Measurements from ENCODE around the gene GEMIN5. TPM values are rescaled to one million over a fixed set of nuclear protein-coding genes. Genes with fewer than 3 reads are reported as not detected.
"Not testable (repeated sequence)": the region's sequence is repeated elsewhere in the genome, so short reads cannot be mapped to it uniquely, and the experiment has no call there.

GEMIN5 gene
- total RNA-seq, 1 donor from 2014 or later = 11.0 TPM

DNA sequence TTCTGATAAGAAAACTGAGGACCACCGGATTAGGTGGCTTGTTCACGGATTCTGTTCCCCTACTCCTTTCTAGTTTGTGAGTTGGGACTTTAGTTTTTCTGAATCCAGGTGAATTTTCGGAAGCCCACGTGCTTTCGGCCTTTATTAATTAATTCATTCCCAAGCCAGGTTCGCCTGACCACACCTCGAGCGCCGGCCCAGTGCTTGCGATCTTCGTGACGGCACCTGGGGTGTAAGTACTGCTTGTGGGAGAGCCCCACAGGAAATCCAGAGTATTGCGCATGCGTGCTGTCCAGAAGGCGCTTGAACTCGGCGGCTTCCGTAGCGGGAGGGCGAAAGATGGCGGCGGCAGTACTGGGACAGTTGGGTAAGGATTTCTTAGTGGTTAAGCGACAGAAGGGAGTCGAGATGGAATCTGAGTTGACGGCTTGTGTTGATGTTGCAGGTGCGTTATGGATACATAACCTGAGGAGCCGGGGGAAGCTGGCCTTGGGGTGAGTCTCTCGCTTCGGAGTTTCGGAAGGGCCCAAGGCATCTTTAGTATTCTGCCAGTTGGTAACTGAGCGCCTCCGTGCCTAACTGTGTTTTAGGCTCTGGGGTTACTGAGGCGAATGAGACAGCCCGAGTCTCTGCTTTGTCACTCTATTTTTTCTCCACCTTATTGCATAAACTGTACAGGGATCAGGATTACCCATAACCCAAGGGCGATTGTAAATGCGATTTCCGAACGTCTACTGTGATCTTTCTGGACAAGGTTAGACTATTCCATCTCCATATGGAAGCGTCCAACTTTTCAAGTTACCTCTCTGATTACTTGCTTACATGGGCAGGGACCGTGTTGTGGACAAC, 3.0 kb upstream of the GEMIN5 start, which contains the start of gene MRPL22:
Gene MRPL22 (plus strand): TSS at position 302 of the 849 bp plus-strand sequence. CDS start 38 bp downstream, at position 340.
- TF ChIP-seq, protein P1, sequence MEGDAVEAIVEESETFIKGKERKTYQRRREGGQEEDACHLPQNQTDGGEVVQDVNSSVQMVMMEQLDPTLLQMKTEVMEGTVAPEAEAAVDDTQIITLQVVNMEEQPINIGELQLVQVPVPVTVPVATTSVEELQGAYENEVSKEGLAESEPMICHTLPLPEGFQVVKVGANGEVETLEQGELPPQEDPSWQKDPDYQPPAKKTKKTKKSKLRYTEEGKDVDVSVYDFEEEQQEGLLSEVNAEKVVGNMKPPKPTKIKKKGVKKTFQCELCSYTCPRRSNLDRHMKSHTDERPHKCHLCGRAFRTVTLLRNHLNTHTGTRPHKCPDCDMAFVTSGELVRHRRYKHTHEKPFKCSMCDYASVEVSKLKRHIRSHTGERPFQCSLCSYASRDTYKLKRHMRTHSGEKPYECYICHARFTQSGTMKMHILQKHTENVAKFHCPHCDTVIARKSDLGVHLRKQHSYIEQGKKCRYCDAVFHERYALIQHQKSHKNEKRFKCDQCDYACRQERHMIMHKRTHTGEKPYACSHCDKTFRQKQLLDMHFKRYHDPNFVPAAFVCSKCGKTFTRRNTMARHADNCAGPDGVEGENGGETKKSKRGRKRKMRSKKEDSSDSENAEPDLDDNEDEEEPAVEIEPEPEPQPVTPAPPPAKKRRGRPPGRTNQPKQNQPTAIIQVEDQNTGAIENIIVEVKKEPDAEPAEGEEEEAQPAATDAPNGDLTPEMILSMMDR (IDR thresholded peaks at IDR 0.05) = peak in 1 of 3 experiments; percentile 4
- peak within 1 kb of the TSS; percentile 61 to 89 for H3K4me3 ChIP-seq
- no peaks in the 10 kb centered on the region for H3K9me3 ChIP-seq
- H3K4me1 ChIP-seq = peaks cover 4 to 25% of the 10 kb centered on the region in 2 donors
- H3K36me3 ChIP-seq = no peaks in the 10 kb centered on the region
- H3K27me3 ChIP-seq = no peaks in the 10 kb centered on the region
- peak; percentile 59 to 94 for DNase-seq (ENCODE audit: low spot score in 2 of 2)
- peak within 1 kb of the TSS; percentile 66 to 69 for H3K27ac ChIP-seq
- intact Hi-C loops (cut with DNase I) = loop anchor here (1.0 to 5.0 kb wide), 2 partner anchors 83 to 184 kb away; partner anchors contain the start of genes CNOT8 and LARP1

DNA sequence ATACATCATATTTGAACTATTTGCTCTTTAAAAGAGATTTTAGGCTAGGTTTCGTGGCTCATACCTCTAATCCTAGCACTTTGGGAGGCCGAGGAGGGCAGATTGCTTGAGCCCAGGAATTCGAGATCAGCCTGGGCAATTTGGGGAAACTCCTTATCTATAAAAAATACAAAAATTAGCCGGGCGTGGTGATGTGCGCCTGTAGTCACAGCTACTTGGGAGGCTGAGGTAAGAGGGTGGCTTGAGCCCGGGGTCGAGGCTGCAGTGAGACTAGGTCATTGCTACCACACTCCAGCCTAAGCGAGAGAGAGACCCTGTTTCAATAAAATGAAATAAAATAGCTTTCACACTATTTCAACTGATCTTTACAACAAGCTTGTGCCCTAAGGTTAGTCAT, 2.4 kb upstream of the GEMIN5 start:
- peaks cover 4 to 25% of the 10 kb centered on the region in 2 donors for H3K4me1 ChIP-seq
- peak overlapping the region; percentile 66 to 69 for H3K27ac ChIP-seq
- H3K9me3 ChIP-seq = no peaks in the 10 kb centered on the region
- TF ChIP-seq, protein P1 (IDR thresholded peaks at IDR 0.05) = no peak
- H3K36me3 ChIP-seq = no peaks in the 10 kb centered on the region
- DNase-seq (ENCODE audit: low spot score in 2 of 2) = no peak
- intact Hi-C loops (cut with DNase I) = loop anchor here (5.0 kb wide), 1 partner anchor 183 kb away; the partner anchor contains the start of gene LARP1
- peak overlapping the region; percentile 61 to 89 for H3K4me3 ChIP-seq
- H3K27me3 ChIP-seq = no peaks in the 10 kb centered on the region

DNA sequence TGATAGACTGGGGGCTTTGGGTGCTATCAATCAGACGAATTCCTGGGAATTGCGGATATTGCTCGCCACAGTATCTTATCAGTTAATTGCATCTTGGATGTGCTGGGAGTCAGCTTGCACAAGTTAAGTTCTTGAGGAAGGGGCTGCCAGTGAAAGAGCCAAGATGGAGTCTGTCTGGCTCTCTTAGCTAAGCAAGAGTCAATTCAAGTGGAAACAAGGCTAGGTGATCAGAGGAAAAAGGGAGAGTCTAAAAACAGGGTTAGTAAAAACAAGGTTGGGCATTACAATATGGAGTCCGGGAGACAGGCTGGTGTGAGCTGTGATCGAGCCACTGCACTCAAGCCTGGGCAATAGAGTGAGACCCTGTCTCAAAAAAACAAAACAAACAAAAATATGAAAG, 1.4 kb upstream of the GEMIN5 start:
- H3K9me3 ChIP-seq; H3K27me3 ChIP-seq; H3K27ac ChIP-seq; H3K4me3 ChIP-seq; DNase-seq (ENCODE audit: low spot score in 2 of 2); H3K36me3 ChIP-seq: not testable (repeated sequence)
- intact Hi-C loops (cut with DNase I) = loop anchor here (10.0 kb wide), 1 partner anchor 295 kb away; no protein-coding TSS in a partner anchor
- H3K4me1 ChIP-seq = peaks cover 4 to 25% of the 10 kb centered on the region in 2 donors

DNA sequence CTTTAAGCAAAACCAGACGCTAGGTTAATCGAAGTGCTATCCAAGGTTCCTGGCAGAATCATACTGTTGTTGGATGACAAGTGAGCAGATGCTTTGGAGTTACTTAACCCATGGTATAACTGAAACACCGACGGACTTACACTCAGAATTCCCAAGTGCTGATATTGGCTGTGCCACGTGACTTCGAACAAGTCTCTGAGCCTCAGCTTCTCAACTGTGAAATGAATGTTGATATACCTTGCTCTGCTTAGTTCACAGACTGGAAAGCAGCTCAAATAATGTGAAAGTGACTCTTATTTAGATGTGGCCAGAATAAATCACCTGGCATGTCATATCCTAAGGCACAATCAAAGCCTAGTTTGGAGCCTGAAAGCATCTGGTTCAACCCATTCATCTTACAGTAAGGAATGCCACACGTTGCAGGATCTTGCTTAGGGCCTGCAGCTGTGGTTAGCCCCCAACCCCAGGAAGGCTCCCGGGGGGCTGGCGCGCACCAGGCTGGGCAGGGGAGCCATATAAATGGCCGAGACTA, 759 bp downstream of the GEMIN5 start:
- intact Hi-C loops (cut with DNase I) = loop anchor here (10.0 kb wide), 1 partner anchor 292 kb away; no protein-coding TSS in a partner anchor
- TF ChIP-seq, protein P1 (IDR thresholded peaks at IDR 0.05) = no peak
- no peak for DNase-seq (ENCODE audit: low spot score in 2 of 2)
- no peaks in the 10 kb centered on the region for H3K36me3 ChIP-seq
- peak overlapping the region; percentile 87 to 94 for H3K4me3 ChIP-seq
- no peaks in the 10 kb centered on the region for H3K9me3 ChIP-seq
- peak overlapping the region; percentile 55 to 59 for H3K27ac ChIP-seq
- H3K4me1 ChIP-seq = peaks cover 4 to 18% of the 10 kb centered on the region in 2 donors
- H3K27me3 ChIP-seq = no peaks in the 10 kb centered on the region

DNA sequence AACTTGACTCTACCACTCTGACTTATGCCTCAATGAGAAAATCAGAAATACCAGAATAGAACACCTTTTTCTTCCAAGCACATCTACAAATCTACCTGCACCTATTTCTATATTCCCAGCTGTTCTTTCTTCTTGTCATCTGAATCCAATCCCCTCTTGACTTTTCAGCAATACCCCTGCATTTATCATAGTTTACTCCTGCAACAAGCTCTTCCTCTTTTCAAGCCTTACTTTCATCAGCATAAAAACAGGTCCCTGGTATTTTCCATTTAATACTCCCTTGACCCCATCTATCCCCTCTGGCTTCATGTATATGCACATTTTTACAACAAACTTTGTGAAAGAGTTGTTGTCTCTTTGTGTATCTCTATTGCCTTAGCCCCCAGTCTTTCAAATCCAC, 3.1 kb downstream of the GEMIN5 start:
- no peak overlapping the region for H3K27ac ChIP-seq
- TF ChIP-seq, protein P1 (IDR thresholded peaks at IDR 0.05) = no peak
- peaks cover 7 to 11% of the 10 kb centered on the region in 2 donors for H3K36me3 ChIP-seq
- no peaks in the 10 kb centered on the region for H3K27me3 ChIP-seq
- intact Hi-C loops (cut with DNase I) = loop anchor here (10.0 kb wide), 1 partner anchor 290 kb away; no protein-coding TSS in a partner anchor
- no peaks in the 10 kb centered on the region for H3K9me3 ChIP-seq
- no peak for DNase-seq (ENCODE audit: low spot score in 2 of 2)
- H3K4me3 ChIP-seq = no peak overlapping the region
- peaks cover 4 to 12% of the 10 kb centered on the region in 2 donors for H3K4me1 ChIP-seq
